ENCODE data around the gene NAPEPLD. TPM values are rescaled to one million over a fixed set of nuclear protein-coding genes. Genes with fewer than 3 reads are reported as not detected.
A peak's percentile ranks its signal among the peaks of the same experiment; 100 is the strongest.

Gene NAPEPLD
- total RNA-seq, 2 experiments from 2014 or later = 1.5 to 1.7 TPM

DNA sequence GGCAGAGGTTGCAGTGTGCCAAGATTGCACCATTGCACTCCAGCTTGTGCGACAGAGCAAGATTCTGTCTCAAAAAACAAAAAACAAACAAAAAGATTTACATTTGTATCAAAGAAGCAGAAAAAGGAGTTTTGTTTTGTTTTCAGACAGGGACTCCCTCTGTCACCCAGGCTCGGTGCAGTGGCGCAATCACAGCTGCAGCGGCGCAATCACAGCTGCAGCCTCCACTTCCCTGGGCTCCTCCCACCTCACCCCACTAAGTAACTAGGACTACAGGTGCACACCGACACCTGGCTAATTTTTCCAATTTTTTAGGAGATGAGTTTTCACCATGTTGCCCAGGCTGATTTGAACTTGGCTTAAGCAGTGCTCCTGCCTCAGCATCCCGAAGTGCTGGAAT is 72.1 kb downstream of the NAPEPLD start:
- no peak overlapping the region for H3K4me3 ChIP-seq (ENCODE audit: low read length)
- peaks cover 10% of the 10 kb centered on the region for H3K36me3 Mint-ChIP-seq (ENCODE audit: low read depth)
- ATAC-seq (ENCODE audit: poor library complexity) (no peak), DNase-seq (peak in 2 of 14 experiments; percentile 14 to 30)
- H3K9me3 Mint-ChIP-seq = no peaks in the 10 kb centered on the region
- peak overlapping the region; percentile 91 for H3K27ac Mint-ChIP-seq
- peaks cover 42% of the 10 kb centered on the region for H3K4me1 Mint-ChIP-seq (ENCODE audit: low read depth)
- H3K4me3 Mint-ChIP-seq = peak overlapping the region; percentile 99
- H3K27me3 Mint-ChIP-seq = no peaks in the 10 kb centered on the region
- H3K36me3 ChIP-seq (ENCODE audit: insufficient read depth, low read length) = peaks cover 5% of the 10 kb centered on the region
- no peak overlapping the region for H3K27ac ChIP-seq (ENCODE audit: low read depth in 1 of 2, low read length in 2 of 2)
- H3K4me1 ChIP-seq (ENCODE audit: insufficient read depth, low read length) = peaks cover 29% of the 10 kb centered on the region
- H3K27me3 ChIP-seq (ENCODE audit: control insufficient read depth in 1 of 2, insufficient read depth in 2 of 2, low read length in 2 of 2) = no peaks in the 10 kb centered on the region
- no peaks in the 10 kb centered on the region for H3K9me3 ChIP-seq (ENCODE audit: control insufficient read depth in 1 of 2, insufficient read depth in 1 of 2, low read length in 2 of 2)
- ChIA-PET CTCF (interaction anchor here (2.6 kb wide), 1 partner anchor 11 kb away, joined by 11 read pairs; no protein-coding TSS in a partner anchor), POLR2A (interaction anchor here (2.7 kb wide), 1 partner anchor 8 kb away, joined by 20 read pairs; no protein-coding TSS in a partner anchor)
- TF ChIP-seq, protein P1, sequence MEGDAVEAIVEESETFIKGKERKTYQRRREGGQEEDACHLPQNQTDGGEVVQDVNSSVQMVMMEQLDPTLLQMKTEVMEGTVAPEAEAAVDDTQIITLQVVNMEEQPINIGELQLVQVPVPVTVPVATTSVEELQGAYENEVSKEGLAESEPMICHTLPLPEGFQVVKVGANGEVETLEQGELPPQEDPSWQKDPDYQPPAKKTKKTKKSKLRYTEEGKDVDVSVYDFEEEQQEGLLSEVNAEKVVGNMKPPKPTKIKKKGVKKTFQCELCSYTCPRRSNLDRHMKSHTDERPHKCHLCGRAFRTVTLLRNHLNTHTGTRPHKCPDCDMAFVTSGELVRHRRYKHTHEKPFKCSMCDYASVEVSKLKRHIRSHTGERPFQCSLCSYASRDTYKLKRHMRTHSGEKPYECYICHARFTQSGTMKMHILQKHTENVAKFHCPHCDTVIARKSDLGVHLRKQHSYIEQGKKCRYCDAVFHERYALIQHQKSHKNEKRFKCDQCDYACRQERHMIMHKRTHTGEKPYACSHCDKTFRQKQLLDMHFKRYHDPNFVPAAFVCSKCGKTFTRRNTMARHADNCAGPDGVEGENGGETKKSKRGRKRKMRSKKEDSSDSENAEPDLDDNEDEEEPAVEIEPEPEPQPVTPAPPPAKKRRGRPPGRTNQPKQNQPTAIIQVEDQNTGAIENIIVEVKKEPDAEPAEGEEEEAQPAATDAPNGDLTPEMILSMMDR (IDR thresholded peaks at IDR 0.05) = no peak
- intact Hi-C loops (cut with DNase I, micrococcal nuclease) = loop anchor here in 1 of 2 experiments (5.0 to 10.0 kb wide), 4 partner anchors 266 to 1262 kb away; partner anchors contain the start of genes CUX1, DNAJC2, ORC5 and SH2B2

DNA sequence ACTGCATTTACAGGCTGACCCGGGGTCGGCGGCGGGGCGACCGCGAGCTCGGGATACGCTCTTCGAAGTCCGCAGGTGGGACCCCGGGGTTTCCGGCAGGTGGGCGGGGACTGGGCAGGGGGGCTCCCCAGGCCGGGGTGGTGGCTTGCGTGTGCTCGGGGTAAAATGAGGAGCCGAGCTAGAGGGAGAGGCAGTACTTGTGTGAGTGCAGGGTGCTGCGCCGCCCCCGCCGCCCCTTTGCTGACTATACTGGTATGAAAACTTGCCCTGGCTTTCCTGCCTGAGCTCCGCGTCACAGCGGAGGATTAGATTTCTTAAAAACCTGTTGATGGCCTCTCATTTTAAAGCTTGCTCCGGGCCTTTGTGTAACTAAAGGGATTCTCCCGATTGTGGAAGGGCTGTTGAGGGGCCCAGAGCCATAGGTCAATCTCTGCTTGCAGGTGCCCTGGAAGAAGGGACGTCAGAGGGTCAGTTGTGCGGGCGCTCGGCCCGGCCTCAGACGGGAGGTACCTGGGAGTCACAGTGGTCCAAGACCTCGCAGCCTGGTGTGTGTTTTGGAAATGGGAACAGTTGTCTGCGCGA is 73.5 kb downstream of the NAPEPLD start:
- Mint-ChIP-seq H3K27ac (peak overlapping the region; percentile 91), H3K9me3 (no peaks in the 10 kb centered on the region), H3K4me1 (ENCODE audit: low read depth) (peaks cover 38% of the 10 kb centered on the region), H3K27me3 (no peaks in the 10 kb centered on the region), H3K36me3 (ENCODE audit: low read depth) (peaks cover 10% of the 10 kb centered on the region), H3K4me3 (peak overlapping the region; percentile 99)
- peak overlapping the region; percentile 47 to 61 for H3K27ac ChIP-seq (ENCODE audit: low read depth in 1 of 2, low read length in 2 of 2)
- ChIA-PET POLR2A (interaction anchor here (1.0 to 2.7 kb wide), 14 partner anchors 9 to 712 kb away, joined by 3 to 20 read pairs (median 6); partner anchors contain the start of genes FAM185A, NAPEPLD and PSMC2), CTCF (interaction anchor here (0.8 to 2.6 kb wide), 7 partner anchors 9 to 204 kb away, joined by 3 to 11 read pairs (median 5); no protein-coding TSS in a partner anchor)
- H3K27me3 ChIP-seq (ENCODE audit: control insufficient read depth in 1 of 2, insufficient read depth in 2 of 2, low read length in 2 of 2) = no peaks in the 10 kb centered on the region
- ATAC-seq (ENCODE audit: poor library complexity) (peak; percentile 60), DNase-seq (peak; percentile 39 to 84 (median 57))
- H3K9me3 ChIP-seq (ENCODE audit: control insufficient read depth in 1 of 2, insufficient read depth in 1 of 2, low read length in 2 of 2) = no peaks in the 10 kb centered on the region
- peak overlapping the region; percentile 92 for H3K4me3 ChIP-seq (ENCODE audit: low read length)
- intact Hi-C loops (cut with DNase I, micrococcal nuclease) = loop anchor here (2.0 to 10.0 kb wide), 5 partner anchors 73 to 1261 kb away; partner anchors contain the start of genes NAPEPLD (in 2 of the 2), CUX1 (in 1 of the 2), DNAJC2 (in 1 of the 2) and ORC5 (in 1 of the 2)
- TF ChIP-seq, protein P1 (IDR thresholded peaks at IDR 0.05) = no peak
- peaks cover 29% of the 10 kb centered on the region for H3K4me1 ChIP-seq (ENCODE audit: insufficient read depth, low read length)
- peaks cover 2% of the 10 kb centered on the region for H3K36me3 ChIP-seq (ENCODE audit: insufficient read depth, low read length)

DNA sequence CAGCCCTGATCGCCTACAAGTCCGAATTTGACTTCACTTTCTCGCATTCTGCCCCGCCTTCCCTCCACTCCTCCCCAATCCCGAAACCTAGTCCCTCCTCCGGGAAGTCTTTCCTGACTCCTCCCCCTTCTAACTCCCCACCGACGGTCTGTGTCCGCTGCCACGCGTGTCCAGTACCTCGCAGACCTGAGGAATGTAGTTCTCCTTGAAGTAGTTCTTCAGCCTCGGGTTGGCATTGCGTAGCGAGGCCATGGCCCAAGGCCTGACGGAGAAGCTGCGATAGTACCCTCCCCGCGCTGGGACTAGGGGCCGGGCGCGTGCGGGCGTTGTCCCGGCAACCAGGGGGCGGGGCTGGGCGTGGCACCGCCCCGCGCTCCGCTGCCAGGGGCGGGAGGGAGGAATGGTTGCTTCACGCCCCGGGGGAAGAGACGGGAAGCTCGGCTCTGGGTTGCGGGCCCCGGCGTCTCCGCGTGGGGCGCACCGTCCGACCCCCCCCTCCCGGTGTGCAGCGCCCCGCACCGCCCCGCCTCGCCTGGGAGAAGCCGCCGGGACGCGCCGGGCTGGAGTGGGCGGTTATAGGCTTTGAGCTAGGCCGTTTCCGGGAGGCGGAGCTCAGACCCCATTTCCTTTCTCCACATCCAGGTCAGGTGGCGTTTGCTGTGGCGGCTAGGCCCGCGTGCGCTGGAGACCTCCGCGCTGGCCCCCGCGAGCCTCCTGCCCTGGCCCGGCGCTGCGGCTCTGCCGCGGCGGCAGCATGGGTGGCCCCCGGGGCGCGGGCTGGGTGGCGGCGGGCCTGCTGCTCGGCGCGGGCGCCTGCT is 74.2 kb downstream of the NAPEPLD start, which contains the start of the genes ARMC10 and FBXL13:
TSS of gene ARMC10 (plus strand) at position 622 of the 818 bp plus-strand sequence. CDS start at position 755, 133 bp downstream.
TSS of gene FBXL13 (minus strand) at position 278 of the 818 bp plus-strand sequence.
- H3K9me3 ChIP-seq (ENCODE audit: control insufficient read depth in 1 of 2, insufficient read depth in 1 of 2, low read length in 2 of 2) = no peaks in the 10 kb centered on the region
- H3K36me3 Mint-ChIP-seq (ENCODE audit: low read depth) = peaks cover 7% of the 10 kb centered on the region
- H3K27me3 ChIP-seq (ENCODE audit: control insufficient read depth in 1 of 2, insufficient read depth in 2 of 2, low read length in 2 of 2) = no peaks in the 10 kb centered on the region
- CTCF ChIA-PET = interaction anchor here (0.6 to 2.6 kb wide), 8 partner anchors 9 to 205 kb away, joined by 3 to 11 read pairs (median 4); no protein-coding TSS in a partner anchor
- peak within 1 kb of the TSS; percentile 92 for H3K4me3 ChIP-seq (ENCODE audit: low read length)
- ATAC-seq (ENCODE audit: poor library complexity) (peak; percentile 80), DNase-seq (peak; percentile 81 to 96 (median 88))
- H3K9me3 Mint-ChIP-seq = no peaks in the 10 kb centered on the region
- peak within 1 kb of the TSS; percentile 47 to 71 for H3K27ac ChIP-seq (ENCODE audit: low read depth in 1 of 2, low read length in 2 of 2)
- H3K27me3 Mint-ChIP-seq = no peaks in the 10 kb centered on the region
- peaks cover 29% of the 10 kb centered on the region for H3K4me1 ChIP-seq (ENCODE audit: insufficient read depth, low read length)
- POLR2A ChIA-PET = interaction anchor here (0.7 to 2.7 kb wide), 14 partner anchors 9 to 711 kb away, joined by 3 to 20 read pairs (median 6); partner anchors contain the start of genes FAM185A, NAPEPLD and PSMC2
- peak within 1 kb of the TSS; percentile 91 for H3K27ac Mint-ChIP-seq
- H3K4me3 Mint-ChIP-seq = peak within 1 kb of the TSS; percentile 99
- intact Hi-C loops (cut with DNase I, micrococcal nuclease) = loop anchor here (2.0 to 10.0 kb wide), 7 partner anchors 74 to 1260 kb away; partner anchors contain the start of genes NAPEPLD (in 2 of the 2), CUX1 (in 1 of the 2), DNAJC2 (in 1 of the 2) and FAM185A (in 1 of the 2)
- peaks cover 35% of the 10 kb centered on the region for H3K4me1 Mint-ChIP-seq (ENCODE audit: low read depth)
- peaks cover 2% of the 10 kb centered on the region for H3K36me3 ChIP-seq (ENCODE audit: insufficient read depth, low read length)
- TF ChIP-seq, protein P1 (IDR thresholded peaks at IDR 0.05) = peak; percentile 16

All from CD4-positive, alpha-beta T cell (primary cell).